ENCODE data around the gene NBEAL2. TPM values are rescaled to one million over a fixed set of nuclear protein-coding genes. Genes with fewer than 3 reads are reported as not detected.

The NBEAL2 gene
- total and polyA plus RNA-seq, 2 of the 4 experiments (the other 2 are of a cell fraction) = 2.2 to 12.5 TPM

- H2BK5ac ChIP-seq (ENCODE audit: low read depth, low read length, poor library complexity, severe bottlenecking) = no peak overlapping the region
- dilution Hi-C loops (cut with HindIII; ENCODE audit: low sequenced_read_pairs, unreplicated experiment) = no loop called here
- no TSS peak for BruUV-seq (replicated peaks)
- TF ChIP-seq ELK1 (IDR thresholded peaks at IDR 0.05; ENCODE audit: borderline replicate concordance, low read depth, low read length) (no peak), CEBPB (IDR thresholded peaks at IDR 0.05; ENCODE audit: low read depth, low read length) (no peak), CHD1 (IDR thresholded peaks at IDR 0.05; ENCODE audit: low read depth, low read length) (no peak)
- H2BK15ac ChIP-seq (ENCODE audit: low read depth, low read length) = no peak overlapping the region
- peaks cover 17% of the 10 kb centered on the region for H3K9me1 ChIP-seq (ENCODE audit: insufficient read depth, low read length)
- CTCF ChIA-PET = no interaction called here
- no peak overlapping the region for H3K14ac ChIP-seq (replicated peaks; ENCODE audit: low read depth, low read length)
- no peak overlapping the region for H3K4ac ChIP-seq (ENCODE audit: low read depth, low read length)
- POLR2A ChIA-PET (ENCODE audit: unreplicated experiment) = no interaction called here
- no peak overlapping the region for H4K5ac ChIP-seq (ENCODE audit: low read depth, low read length)
- no peaks in the 10 kb centered on the region for H3K9me3 ChIP-seq (ENCODE audit: control insufficient read depth, insufficient read depth, low read length)
- H3K27me3 ChIP-seq (ENCODE audit: control insufficient read depth, insufficient read depth, low read length) = no peaks in the 10 kb centered on the region
- H4K91ac ChIP-seq (ENCODE audit: insufficient read depth, low read depth, low read length) = no peak overlapping the region
- H3K27ac ChIP-seq (ENCODE audit: insufficient read depth, low read length) = no peak overlapping the region
- ATAC-seq (ENCODE audit: low read depth) (no peak), DNase-seq (no peak)
- H3K9ac ChIP-seq (ENCODE audit: low read depth, low read length) = no peak overlapping the region
- peaks cover 11 to 62% of the 10 kb centered on the region in 2 experiments; a peak in 3 of 4 replicates for H3K79me1 ChIP-seq (ENCODE audit: low read depth in 1 of 2, low read length in 2 of 2)
- H3K56ac ChIP-seq (ENCODE audit: extremely low read depth, insufficient read depth, low read length) = no peak overlapping the region
- no peak overlapping the region for H4K8ac ChIP-seq (ENCODE audit: low read depth in 2 of 2, low read length in 2 of 2)
- intact Hi-C loops (cut with micrococcal nuclease) = no loop called here
- no CpG with 5 or more reads among the region's 9 CpGs for WGBS, 2 experiments (ENCODE audit: extremely low coverage in 2 of 2, insufficient read length in 1 of 2)
- peaks cover under 1% of the 10 kb centered on the region; the same call in 1 of the 2 replicates for H3K36me3 ChIP-seq (ENCODE audit: control insufficient read depth, insufficient read depth, low read length)
- no peak overlapping the region for H2AK9ac ChIP-seq (replicated peaks; ENCODE audit: low read depth, low read length, poor library complexity)
- H3K18ac ChIP-seq (ENCODE audit: low read depth, low read length) = no peak overlapping the region
- no peak overlapping the region for H3K4me2 ChIP-seq (ENCODE audit: low read depth, low read length)
- in situ Hi-C loops (cut with MboI; ENCODE audit: low sequenced_read_pairs) = no loop called here
- H2BK120ac ChIP-seq (ENCODE audit: low read depth, low read length) = no peak overlapping the region
- H3K4me1 ChIP-seq (ENCODE audit: control insufficient read depth, insufficient read depth, low read length) = peaks cover 19% of the 10 kb centered on the region
- H3K4me3 ChIP-seq (ENCODE audit: insufficient read depth, low read depth, low read length) = no peak overlapping the region
- H2BK20ac ChIP-seq (ENCODE audit: low read depth, low read length) = no peak overlapping the region
- 0 out of 2 replicates have a peak overlapping the region, but pooled peaks have one; percentile 7 for H3K23ac ChIP-seq (ENCODE audit: low read depth, low read length)
- no peak overlapping the region for H2AK5ac ChIP-seq (ENCODE audit: low read depth, low read length)
- no peak overlapping the region for H2AFZ ChIP-seq (replicated peaks; ENCODE audit: low read length, poor library complexity)
- peaks cover 49% of the 10 kb centered on the region for H4K20me1 ChIP-seq (ENCODE audit: insufficient read depth, low read length)
Observed at GRCh38 chr3:46974421-46975171, 4.9 kb upstream of the NBEAL2 start.
